GOT3 (cell line): Measurements from ENCODE around the gene PPP3CA.
"Not testable (repeated sequence)": the region's sequence is repeated elsewhere in the genome, so short reads cannot be mapped to it uniquely, and the experiment has no call there.

Source experiments
- DNase-seq: peaks from one replicate; lab custom pipeline; 2025; ENCODE audit warnings: mixed read lengths; lab: John Stamatoyannopoulos, UW

The PPP3CA gene

DNA sequence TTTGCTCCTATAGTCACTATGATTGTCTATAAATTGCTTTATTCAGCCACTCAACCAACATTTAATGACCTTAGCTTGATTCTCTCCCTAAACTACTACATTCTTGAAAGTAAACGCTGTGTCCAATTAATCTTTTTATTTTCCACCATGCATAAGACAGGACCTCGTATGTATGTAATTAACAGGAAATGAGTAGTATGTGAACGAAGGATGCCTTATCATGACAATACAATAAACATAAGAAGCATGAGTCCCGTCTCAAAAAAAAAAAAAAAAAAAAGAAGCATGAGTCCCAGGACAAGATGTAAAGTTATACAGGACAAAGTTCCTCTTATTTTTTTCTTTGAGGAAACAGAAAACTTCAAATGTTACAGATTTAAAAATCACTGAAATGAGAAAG is 92.5 kb downstream of the PPP3CA start:
- DNase-seq: no peak

- no peak for DNase-seq
These were observed 94.2 kb downstream of the PPP3CA start for GRCh38 chr4:101253121-101253520.

DNA sequence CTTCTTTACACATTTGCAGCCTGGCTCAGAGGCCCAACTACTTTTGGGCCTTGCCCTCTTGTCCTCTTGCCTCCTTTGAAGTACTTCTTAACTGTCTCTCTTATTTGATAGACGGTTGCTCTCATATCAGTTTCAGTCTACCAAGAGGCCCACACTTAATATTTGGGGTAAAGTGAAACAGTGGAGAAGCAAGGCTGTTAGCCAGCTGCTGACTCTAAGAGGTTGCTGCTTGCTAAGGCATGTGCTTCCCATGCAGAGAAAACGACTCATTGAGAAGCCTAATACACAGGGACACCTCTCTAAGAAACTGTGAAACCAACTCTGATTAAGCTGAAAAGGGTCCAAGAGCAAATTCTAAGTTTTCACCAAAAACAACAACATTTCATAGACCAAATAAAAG is 94.6 kb downstream of the PPP3CA start:
- no peak for DNase-seq

DNA sequence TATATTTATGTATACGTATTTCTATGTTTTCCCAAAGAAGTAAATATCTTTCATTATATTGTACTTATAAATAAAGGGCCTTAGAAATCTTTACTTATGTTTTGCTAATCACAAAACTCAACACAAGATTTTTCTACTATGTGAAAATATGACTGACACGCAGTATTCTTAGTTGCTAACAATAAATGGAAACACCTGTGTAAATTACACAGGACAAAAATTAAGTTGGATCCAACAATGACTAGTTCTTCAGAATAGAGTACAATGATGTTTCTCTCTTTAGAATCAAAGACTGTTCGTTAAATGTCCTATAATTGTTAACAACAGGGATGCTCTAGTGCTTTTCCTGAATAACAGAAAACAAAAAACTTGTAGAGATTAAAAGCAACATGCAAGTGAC is 96.1 kb downstream of the PPP3CA start:
- no peak for DNase-seq

DNA sequence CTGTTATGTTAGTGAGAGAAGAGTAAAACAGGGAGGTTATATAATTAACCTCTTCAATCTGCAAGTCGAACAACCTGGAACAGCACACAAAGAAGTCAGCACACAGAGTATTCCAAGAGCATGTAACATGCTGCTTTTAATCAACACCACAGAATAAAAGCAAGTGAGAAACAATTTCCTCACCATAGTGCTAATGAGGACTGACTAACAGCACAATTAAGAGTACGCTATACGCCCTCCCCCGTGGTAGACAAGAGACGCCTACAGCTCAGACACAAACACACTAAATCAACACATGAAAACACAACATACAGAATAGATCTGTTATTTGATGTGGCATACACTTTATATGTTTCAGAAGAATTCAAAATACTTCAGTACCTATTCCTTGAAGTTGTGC is 103.0 kb downstream of the PPP3CA start:
- DNase-seq: no peak

DNA sequence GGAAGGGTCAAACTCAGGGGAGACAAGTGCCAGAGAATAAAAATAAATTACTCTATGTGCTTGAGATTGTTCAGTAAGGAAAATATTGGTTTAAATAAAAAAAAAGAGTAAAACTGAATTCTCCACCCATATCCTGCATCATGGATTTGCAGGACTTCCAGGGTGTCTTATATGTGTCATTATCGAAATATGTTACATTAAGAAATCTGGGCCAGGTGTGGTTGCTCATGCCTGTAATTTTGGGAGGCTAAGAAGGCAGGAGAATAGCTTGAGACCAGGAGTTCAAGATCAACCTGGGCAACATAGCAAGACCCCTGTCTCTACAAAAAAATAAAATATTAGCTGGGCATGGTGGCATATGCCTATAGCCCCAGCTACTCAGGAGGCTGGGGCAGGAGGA is 104.9 kb downstream of the PPP3CA start:
- no peak for DNase-seq

- no peak for DNase-seq
These were observed 107.2 kb downstream of the PPP3CA start for GRCh38 chr4:101240099-101240498.

GRCh38 chr4:101239665-101240064 is 107.7 kb downstream of the PPP3CA start:
- no peak for DNase-seq

DNA sequence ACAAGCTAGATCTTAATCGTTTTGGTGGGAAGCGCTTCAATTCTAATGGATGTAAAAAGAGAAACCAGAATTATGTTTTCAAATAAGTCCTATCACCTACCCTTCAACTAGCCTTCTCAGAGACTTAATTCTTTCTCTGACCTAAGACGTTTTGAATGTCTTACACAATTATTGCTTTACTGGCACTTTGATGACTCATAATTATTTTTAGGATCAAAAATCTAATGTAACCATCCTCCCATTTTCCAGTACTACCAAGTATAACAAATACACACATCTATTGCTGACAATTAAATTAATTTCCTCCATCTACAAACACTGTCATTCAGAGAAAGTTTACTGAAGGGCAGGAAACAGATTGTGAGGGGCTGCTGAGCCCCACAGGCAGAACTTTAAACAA is 108.6 kb downstream of the PPP3CA start:
- DNase-seq: no peak

DNA sequence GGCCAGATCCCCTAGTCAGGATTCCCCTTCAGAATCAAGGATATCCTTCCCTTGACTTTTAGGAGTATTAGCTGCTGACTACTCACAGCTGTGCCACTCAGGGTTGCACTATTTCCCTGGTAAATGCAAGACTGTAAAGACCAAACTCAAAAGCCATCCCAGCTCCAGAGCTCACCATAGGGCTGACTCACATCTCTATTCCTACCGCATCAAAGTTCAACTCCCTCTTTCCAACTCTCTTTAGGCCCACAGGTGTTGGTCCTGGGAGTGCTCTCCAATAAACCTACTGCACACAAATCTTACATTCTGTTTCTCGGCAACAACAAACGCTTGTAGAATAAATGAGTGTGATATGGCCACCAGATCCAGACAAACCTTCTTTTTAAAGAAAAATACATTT is 109.6 kb downstream of the PPP3CA start:
- DNase-seq: no peak

DNA sequence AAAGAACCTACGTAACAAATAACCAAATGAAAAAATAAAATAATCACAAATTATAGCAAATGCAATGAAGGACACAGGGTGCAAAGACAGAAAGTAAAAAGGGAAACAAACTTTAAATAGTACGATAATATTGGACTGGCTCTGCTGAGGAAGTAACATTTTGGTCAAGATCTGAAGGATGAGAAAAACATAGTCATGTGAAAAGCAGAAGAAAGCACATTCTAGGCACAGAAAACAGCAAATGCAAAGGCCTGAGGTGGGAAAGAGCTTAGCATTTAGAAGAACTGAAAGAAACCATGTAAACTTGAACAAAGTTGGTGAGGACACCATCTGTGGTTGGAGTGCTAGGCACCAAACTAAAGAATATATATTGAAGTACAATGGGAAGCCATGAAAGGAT is 111.2 kb downstream of the PPP3CA start:
- no peak for DNase-seq

DNA sequence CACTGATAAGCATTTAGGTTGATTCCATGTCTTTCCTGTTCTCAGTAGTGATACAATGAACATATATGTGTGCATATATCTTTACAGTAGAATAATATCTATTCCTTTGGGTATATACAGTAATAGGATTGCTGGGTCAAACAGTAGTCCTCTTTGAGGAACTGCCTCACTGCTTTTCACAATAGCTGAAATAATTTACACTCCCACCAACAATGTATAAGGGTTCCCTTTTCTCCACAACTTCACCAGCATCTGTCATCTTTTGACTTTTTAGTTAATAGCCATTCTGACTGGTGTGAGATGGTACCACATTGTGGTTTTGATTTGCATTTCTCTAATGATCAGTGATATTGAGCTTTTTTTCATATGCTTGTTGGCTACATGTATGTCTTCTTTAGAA is 113.2 kb downstream of the PPP3CA start:
- not testable (repeated sequence) for DNase-seq

DNA sequence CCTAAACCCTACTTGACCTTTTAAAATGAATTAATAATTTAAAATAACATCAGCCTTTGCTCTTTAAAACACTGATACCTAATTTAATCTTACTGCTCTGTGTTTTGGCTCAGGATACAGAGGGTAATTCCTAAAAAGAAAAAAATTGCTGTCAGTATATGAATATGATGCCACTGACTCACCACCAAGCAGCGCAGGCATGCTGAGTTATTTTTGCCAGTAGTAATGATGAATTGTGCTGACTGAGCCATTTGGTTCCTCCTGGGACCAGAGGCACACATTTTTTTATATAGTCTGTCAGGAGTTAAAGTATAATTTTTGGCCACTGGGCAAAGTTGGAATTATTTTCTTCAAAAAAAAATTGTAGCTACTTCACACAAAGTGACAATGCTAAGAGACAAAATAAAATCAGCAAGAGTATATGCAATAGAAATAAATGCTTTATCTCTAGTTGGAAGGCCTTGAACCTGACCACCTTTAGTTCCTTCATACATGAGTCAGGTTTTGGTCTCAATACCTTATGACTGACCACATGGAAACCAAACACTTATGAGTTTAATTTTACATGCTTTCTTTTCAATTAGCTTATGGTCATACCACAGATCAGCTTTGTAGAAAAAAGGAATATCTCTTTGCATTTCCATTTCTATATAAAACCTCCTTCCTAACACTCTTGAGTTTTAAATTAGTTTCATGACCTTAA is 115.1 kb downstream of the PPP3CA start:
- DNase-seq: no peak

DNA sequence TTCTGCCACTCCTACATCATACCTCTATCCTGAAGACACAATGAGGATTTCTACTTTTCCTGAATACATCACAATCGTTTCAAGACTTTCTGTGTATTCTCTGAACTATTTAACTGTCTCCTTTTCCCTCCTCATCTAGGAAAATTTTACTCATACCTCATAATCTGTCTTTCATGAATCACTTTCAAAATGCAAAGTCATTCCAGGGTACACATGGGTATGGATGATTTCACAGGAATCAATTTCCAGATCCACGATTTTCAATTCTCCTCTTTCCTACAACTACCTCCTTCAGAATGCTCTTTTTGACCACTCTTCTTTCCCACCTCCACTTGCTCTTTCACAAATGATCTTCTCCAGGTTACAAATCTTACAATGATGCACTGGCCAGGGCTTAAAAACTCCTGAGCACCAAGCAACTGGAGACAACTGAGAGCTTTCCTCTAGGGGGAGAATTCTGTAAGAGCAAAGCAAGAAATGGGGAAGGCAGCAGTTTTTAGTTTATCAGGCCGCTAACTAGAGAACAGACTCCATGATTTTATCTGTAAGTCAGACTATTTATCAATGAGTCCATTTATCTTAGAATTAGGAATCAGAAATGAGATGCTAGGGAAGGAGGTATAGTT is 116.4 kb downstream of the PPP3CA start:
- DNase-seq: no peak

GRCh38 chr4:101229116-101229515 is 118.2 kb downstream of the PPP3CA start:
- DNase-seq: no peak

GRCh38 chr4:101227715-101228114 is 119.6 kb downstream of the PPP3CA start:
- DNase-seq: no peak

DNA sequence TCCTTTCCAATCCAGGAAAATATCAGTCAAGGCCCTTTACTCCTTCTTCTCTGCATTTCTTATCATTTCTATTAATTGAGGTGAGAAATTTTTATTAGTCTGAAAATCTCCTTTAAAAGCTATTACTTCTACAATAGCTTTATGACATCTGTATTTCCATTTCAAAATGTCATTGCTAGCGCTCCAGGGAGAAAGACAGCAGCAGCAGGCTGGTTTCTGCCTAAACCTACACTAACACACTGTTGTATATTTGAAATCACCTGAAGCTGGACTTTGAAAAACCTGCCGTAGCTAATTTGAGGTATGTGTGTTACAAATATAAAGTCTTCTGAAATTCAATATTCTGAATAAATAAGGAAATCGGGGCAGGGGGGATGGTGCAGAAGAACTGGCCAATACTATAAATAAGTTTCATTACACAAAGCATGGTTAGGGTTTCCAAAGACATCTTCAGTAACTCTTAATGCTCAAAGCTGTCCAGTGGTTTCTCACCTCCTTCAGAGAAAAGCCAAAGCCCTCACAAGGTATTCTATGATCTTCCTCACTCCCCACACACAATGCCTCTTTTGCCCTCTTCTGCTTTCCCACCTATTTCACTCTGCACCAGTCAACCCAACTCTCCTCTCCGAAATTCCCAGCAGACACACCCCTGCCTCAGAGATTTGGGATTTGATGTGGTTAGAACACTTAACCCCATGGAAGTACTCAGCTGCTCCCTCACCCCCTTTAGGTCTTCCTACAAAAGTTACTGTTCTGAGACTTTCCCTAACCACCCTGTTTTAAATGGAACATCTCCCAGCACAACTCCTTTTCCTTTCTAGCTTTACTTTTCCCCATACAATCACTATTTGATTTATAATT is 122.7 kb downstream of the PPP3CA start:
- DNase-seq: no peak

GRCh38 chr4:101222156-101222845 is 125.0 kb downstream of the PPP3CA start:
- DNase-seq: no peak

DNA sequence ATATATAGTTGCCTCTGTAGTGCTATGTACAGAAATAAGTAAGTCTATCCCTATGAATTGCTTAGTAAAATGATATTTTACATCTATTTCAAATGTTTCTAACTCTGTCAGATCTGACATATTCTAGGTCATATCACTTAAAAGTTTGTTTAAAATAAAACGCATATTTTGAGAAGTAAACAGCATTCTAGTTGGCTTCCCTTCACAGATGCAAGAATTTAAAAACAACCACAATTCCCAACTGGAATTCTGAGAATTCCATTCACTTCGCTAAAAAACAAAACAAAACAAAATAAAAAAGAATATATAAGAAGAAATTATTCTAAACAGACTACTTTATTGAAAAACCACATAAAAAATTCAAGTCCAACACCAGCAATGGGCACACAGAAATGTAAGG is 126.0 kb downstream of the PPP3CA start:
- DNase-seq: no peak

- DNase-seq: no peak
These were observed 128.4 kb downstream of the PPP3CA start for GRCh38 chr4:101218894-101219293.

- DNase-seq: no peak
These were observed 129.0 kb downstream of the PPP3CA start for GRCh38 chr4:101218346-101218745.

- no peak for DNase-seq
These were observed 129.8 kb downstream of the PPP3CA start for GRCh38 chr4:101217353-101218031.
